GM12873 (cell line): ENCODE data around the gene ROGDI.

Source experiments
- TF ChIP-seq, protein P1 (sequence below): IDR thresholded peaks from 2 replicates; pipeline ENCODE4 v1.5.1; 2012; ENCODE audit warnings: low read depth, mild to moderate bottlenecking, moderate library complexity, low read length, control low read depth; ENCODE audit not compliant: insufficient read depth; ENCODE audit errors: missing control alignments

ROGDI gene

DNA sequence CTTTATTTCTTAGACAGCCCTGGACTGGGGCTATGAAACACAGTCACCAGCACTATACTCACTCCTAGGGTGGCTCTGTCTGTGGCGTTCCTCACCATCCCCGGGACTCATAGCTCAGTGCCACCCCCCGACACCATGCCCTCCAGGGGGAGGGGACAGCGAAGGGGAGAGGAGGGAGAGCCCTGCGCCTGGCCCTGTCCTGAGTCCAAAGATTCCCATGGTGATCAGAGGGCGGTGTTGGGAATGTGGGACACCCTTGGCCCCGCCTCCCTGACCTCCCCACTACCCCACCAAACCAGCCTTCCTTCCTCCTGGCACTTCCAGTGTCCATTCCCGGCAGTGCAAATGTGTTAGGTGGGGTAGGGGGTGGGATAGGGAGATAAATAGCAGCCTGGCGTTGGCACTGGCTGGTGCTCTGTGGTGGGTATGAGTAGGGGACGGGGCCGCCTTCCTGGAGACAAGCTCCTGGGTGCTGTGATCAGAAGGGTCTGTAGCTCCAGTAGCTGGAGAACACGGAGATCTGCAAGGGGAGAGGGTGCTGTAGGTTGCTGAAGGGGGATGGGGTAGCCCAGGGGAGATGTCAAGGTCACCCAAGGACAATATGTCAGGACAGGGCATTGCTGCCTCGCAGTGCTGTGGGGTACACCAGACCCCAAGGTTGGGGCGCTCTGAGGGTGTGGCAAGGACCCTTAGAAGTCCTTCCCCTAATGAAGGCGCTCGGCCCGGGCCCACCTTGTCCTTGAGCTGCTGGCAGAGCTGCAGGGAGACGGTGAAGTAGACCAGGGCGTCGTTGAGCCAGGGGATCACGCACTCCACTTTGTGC, 5.2 kb downstream of the ROGDI start:
- TF ChIP-seq, protein P1, sequence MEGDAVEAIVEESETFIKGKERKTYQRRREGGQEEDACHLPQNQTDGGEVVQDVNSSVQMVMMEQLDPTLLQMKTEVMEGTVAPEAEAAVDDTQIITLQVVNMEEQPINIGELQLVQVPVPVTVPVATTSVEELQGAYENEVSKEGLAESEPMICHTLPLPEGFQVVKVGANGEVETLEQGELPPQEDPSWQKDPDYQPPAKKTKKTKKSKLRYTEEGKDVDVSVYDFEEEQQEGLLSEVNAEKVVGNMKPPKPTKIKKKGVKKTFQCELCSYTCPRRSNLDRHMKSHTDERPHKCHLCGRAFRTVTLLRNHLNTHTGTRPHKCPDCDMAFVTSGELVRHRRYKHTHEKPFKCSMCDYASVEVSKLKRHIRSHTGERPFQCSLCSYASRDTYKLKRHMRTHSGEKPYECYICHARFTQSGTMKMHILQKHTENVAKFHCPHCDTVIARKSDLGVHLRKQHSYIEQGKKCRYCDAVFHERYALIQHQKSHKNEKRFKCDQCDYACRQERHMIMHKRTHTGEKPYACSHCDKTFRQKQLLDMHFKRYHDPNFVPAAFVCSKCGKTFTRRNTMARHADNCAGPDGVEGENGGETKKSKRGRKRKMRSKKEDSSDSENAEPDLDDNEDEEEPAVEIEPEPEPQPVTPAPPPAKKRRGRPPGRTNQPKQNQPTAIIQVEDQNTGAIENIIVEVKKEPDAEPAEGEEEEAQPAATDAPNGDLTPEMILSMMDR, result no peak

GRCh38 chr16:4795828-4796572, 6.4 kb downstream of the ROGDI start:
- TF ChIP-seq, protein P1, result no peak

DNA sequence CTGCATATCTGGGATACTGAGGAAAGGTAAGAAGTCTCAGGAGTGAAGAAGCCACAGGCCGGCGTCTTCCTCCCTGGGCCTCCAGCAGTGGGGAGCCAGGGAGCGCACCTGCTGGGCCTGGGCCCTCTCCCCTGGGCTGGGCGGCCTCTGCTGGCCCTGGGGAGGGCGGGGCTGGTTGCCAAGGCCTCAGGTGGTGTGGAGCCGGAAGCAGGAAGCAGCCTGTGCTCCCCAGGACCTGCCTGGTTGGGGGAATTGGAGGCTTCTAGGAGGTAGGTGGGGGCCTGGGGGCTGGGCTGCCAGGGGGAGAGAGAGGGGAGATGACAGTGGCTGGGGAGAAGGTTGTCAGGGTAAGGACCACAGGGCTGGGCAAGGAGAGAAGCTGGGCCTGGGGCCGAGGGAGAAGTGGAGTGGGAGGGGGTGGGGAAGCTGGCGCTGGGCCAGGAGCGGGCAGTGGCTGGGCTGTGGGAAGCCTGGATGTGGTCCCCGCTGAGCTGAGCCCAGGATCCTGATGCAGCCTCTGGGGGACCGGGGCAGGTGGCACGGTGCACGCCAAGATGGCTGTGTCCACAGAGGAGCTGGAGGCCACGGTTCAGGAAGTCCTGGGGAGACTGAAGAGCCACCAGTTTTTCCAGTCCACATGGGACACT, 7.1 kb downstream of the ROGDI start, which contains the start of gene SMIM22:
SMIM22 (plus strand) TSS at position 189 of the 647 bp plus-strand sequence; CDS start at position 555, 366 bp downstream.
- TF ChIP-seq, protein P1, result no peak

DNA sequence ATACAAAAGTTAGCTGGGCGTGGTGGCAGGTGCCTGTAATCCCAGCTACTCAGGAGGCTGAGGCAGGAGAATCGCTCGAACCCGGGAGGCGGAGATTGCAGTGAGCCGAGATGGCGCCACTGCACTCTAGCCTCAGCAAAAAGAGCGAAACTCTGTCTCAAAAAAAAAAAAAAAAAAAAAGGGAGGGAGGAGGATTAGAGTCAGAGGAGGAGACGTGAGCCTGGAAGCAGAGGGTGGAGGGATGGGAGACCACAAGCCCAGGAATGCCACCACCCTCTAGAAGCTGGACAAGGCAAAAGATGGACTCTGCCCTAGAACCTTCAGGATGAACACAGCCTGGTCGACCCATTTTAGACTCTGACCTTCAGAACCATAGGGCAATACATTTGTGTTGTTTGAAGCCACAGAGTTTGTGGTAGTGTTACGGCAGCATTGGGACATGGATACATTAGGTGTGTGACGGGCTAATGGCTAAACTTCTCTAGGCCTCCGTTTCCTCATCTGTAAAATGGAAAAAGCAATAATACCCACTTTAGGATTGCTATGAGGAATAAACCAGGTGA, 9.4 kb downstream of the ROGDI start:
- TF ChIP-seq, protein P1, result no peak

GRCh38 chr16:4790871-4791270, 11.6 kb downstream of the ROGDI start:
- TF ChIP-seq, protein P1, result no peak

DNA sequence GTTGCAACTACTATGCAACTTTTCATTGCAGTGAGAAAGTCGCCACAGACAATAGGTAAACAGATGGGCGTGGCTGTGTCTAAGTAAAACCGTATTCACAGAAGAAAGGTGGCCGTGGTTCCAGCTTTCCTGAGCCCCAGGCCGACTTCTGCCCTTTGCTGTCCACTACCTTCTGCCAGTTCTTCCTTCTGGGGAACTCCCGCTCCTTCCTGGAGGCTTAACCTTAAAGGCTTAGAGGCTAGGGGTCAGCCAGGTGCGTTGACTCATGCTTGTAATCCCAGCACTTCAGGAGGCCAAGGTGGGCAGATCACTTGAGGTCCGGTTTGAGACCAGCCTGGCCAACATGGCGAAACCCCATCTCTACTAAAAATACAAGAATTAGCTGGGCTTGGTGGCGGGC, 12.2 kb downstream of the ROGDI start:
- TF ChIP-seq, protein P1, result no peak

GRCh38 chr16:4788910-4789309, 13.5 kb downstream of the ROGDI start:
- TF ChIP-seq, protein P1, result no peak
